Myometrial cell (primary cell): Measurements from ENCODE around the gene STK31. TPM values are rescaled to one million over a fixed set of nuclear protein-coding genes. Genes with fewer than 3 reads are reported as not detected.

ENCODE experiments used
- total RNA-seq: library from RNA; depleted of rRNA; stranded (reverse); fragments of >200 nt; gene quantifications from 2 replicates; pipeline ENCODE4 v1.2.3, GENCODE V29; 2015

The STK31 gene, protein sequence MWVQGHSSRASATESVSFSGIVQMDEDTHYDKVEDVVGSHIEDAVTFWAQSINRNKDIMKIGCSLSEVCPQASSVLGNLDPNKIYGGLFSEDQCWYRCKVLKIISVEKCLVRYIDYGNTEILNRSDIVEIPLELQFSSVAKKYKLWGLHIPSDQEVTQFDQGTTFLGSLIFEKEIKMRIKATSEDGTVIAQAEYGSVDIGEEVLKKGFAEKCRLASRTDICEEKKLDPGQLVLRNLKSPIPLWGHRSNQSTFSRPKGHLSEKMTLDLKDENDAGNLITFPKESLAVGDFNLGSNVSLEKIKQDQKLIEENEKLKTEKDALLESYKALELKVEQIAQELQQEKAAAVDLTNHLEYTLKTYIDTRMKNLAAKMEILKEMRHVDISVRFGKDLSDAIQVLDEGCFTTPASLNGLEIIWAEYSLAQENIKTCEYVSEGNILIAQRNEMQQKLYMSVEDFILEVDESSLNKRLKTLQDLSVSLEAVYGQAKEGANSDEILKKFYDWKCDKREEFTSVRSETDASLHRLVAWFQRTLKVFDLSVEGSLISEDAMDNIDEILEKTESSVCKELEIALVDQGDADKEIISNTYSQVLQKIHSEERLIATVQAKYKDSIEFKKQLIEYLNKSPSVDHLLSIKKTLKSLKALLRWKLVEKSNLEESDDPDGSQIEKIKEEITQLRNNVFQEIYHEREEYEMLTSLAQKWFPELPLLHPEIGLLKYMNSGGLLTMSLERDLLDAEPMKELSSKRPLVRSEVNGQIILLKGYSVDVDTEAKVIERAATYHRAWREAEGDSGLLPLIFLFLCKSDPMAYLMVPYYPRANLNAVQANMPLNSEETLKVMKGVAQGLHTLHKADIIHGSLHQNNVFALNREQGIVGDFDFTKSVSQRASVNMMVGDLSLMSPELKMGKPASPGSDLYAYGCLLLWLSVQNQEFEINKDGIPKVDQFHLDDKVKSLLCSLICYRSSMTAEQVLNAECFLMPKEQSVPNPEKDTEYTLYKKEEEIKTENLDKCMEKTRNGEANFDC
- total RNA-seq: not detected in 2 replicates

DNA sequence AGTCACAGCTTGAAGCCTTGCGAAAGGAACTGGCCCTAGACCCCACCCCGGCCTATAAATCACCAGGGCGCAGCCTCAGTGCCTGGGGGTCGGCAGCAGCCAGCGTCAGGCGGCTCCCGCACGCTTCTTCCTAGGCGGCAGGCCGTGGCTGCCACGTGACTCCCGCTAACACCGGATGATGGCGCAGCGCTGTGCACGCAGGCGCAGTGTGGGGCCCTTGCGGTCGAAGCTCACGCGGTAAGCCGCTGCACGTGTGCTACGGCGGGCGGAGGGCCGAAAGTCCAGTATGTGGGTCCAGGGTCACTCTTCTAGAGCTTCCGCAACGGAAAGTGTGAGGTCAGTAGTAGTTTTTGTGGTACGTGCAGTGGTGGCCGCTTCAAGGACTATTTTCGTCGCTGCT is at the start of gene STK31:
TSS of gene STK31 (plus strand) at position 220 of the 400 bp plus-strand sequence. CDS start at position 287, 67 bp downstream.

DNA sequence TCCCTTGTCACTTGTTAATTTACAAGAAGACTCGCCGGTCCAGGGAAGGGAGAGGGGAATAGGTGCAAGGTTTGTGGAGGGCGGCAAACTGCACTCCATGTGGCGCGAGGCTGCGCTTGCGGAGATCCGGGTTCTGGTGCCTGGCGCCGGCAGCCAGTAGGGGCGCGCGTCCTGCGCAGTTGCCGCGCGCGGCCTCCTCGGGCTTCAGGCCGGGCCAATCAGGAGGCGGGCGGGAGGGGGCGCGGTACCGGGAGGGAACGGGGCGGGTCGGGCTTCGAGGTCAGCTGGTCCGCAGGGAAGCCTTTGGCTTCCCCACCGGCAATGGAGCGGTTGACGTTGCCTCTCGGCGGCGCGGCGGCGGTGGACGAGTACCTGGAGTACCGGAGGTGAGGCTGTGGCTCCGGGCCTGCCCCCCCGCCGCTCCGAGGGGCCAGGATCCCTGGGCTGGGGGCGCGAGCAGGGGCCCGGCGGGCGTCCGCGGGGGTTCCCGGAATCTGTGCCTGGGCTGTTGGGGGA is 30.1 kb upstream of the STK31 start, which contains the start of gene FAM221A:
TSS of gene FAM221A (plus strand) at position 302 of the 516 bp plus-strand sequence. CDS start at position 322, 20 bp downstream.

Other genes with a start within 250 kb of the STK31 start
- 8.6 and 20.2 TPM in 2 replicates for gene IGF2BP3, start 239.7 kb upstream of the STK31 start, total RNA-seq
- gene TRA2A, start 178.2 kb upstream of the STK31 start, total RNA-seq: 15.9 and 20.2 TPM in 2 replicates
- 2.7 and 5.2 TPM in 2 replicates for gene CCDC126, start 112.8 kb upstream of the STK31 start, total RNA-seq
- 0.58 TPM in 1 of 2 replicates, not detected in the other for gene FAM221A, start 30.0 kb upstream of the STK31 start, total RNA-seq